Heart left ventricle (tissue), 13 donors: ENCODE data around the gene IDH3G.

ENCODE experiments used
- CTCF ChIP-seq, 12 donors: fragments of 200-600 bp; sonication (generic) in 4 of 12; IDR thresholded peaks; one replicate each; pipeline versions ENCODE4 v1.5.0 to v1.8.0; 2018 to 2022; ENCODE audit warnings: antibody characterized with exemption in 12 of 12, mild to moderate bottlenecking in 5 of 12
- POLR2A ChIP-seq, 2 donors: fragments of 450-650 bp; IDR thresholded peaks; one replicate each; pipeline ENCODE4 v1.6.1; 2017; ENCODE audit warnings: antibody characterized with exemption in 2 of 2, mild to moderate bottlenecking in 2 of 2, moderate library complexity in 2 of 2
- donor health status: ischemic (EF 13 %, LVEDD 7.1; RV severe dilation, severe dysfunction).
- donor health status: DM: no; HTN: yes; CAD: no.
- donor health status: DM: no; HTN: no; CAD: no.
- donor health status: ischemic (EF 25% LVEDD 6.9; RV normal size, moderate dysfunction).
- donor health status: ischemic (EF 25% LVEDD 5.7; RV mildly dilated, moderate dysfunction).
- donor health status: ischemic (EF 35%, LVEDD 5.7; RV mildly dilated, moderate dysfunction).
- donor health status: nonischemic (EF 11% LVEDD 7.7; RV severe dilation, severe dysfunction).
- donor health status: DM: yes; HTN: yes; CAD: no.
- donor health status: PGD.
- donor health status: ischemic (EF 29% LVEDD 5.4; RV normal size, mild dysfunction).
- donor health status: nonischemic (EF 23%, LVEDD 6.1; RV moderate dilation, normal function).

- peak; percentile 67 to 68 for TF ChIP-seq POLR2A (IDR thresholded peaks at IDR 0.05)
- no peak for TF ChIP-seq CTCF (IDR thresholded peaks at IDR 0.05)
These were observed 13.3 kb downstream of the IDH3G start, which contains the start of gene SRPK3 for GRCh38 chrX:153780678-153781427.
